GM19438 (cell line): ENCODE data around the gene UBXN4.
"Not testable (repeated sequence)": the region's sequence is repeated elsewhere in the genome, so short reads cannot be mapped to it uniquely, and the experiment has no call there.

Experiments used
- ATAC-seq: cut with Tn5 transposase; IDR thresholded peaks from one replicate; pipeline ENCODE4 v1.9.1; 2021; ENCODE audit warnings: low read depth; ENCODE audit not compliant: unreplicated experiment

UBXN4 gene

GRCh38 chr2:135800513-135801460, 59.1 kb downstream of the UBXN4 start:
- ATAC-seq, result no peak

GRCh38 chr2:135802350-135802749, 60.7 kb downstream of the UBXN4 start:
- ATAC-seq, result no peak

GRCh38 chr2:135803278-135803677, 61.6 kb downstream of the UBXN4 start:
- no peak for ATAC-seq

- not testable (repeated sequence) for ATAC-seq
Observed at GRCh38 chr2:135807874-135808273, 66.2 kb downstream of the UBXN4 start.

GRCh38 chr2:135812907-135813511, 71.4 kb downstream of the UBXN4 start:
- no peak for ATAC-seq

GRCh38 chr2:135815269-135815668, 73.6 kb downstream of the UBXN4 start:
- no peak for ATAC-seq

GRCh38 chr2:135817466-135817865, 75.8 kb downstream of the UBXN4 start:
- ATAC-seq, result no peak

- no peak for ATAC-seq
Observed at GRCh38 chr2:135817951-135818350, 76.3 kb downstream of the UBXN4 start.

GRCh38 chr2:135818937-135819610, 77.4 kb downstream of the UBXN4 start:
- no peak for ATAC-seq

- peak; percentile 89 for ATAC-seq
Observed at GRCh38 chr2:135820003-135820618, 78.5 kb downstream of the UBXN4 start.

- ATAC-seq, result no peak
Observed at GRCh38 chr2:135821190-135821589, 79.5 kb downstream of the UBXN4 start.

GRCh38 chr2:135822855-135823254, 81.2 kb downstream of the UBXN4 start:
- no peak for ATAC-seq

GRCh38 chr2:135825131-135825530, 83.5 kb downstream of the UBXN4 start:
- ATAC-seq, result no peak

- ATAC-seq, result no peak
Observed at GRCh38 chr2:135825550-135826176, 84.0 kb downstream of the UBXN4 start.

GRCh38 chr2:135826544-135826943, 84.9 kb downstream of the UBXN4 start:
- ATAC-seq, result no peak

GRCh38 chr2:135829378-135830135, 87.9 kb downstream of the UBXN4 start:
- ATAC-seq, result no peak

GRCh38 chr2:135831180-135831812, 89.6 kb downstream of the UBXN4 start:
- ATAC-seq, result no peak

GRCh38 chr2:135832891-135833290, 91.2 kb downstream of the UBXN4 start:
- ATAC-seq, result no peak
